Retinal pigment epithelial cell (primary cell): ENCODE data around the gene GRIK5.
"Not testable (repeated sequence)": the region's sequence is repeated elsewhere in the genome, so short reads cannot be mapped to it uniquely, and the experiment has no call there.

Experiments used
- DNase-seq: peaks from one replicate; pipeline ENCODE4 v3.0.0-alpha.2; 2010; ENCODE audit warnings: low read depth
- H3K4me3 ChIP-seq: 2 replicates; pipeline ENCODE4 v1.5.1; 2011; ENCODE audit warnings: mild to moderate bottlenecking, low read length, control low read depth, moderate library complexity
- CTCF ChIP-seq: conservative IDR thresholded peaks from 2 replicates; pipeline ENCODE4 v1.5.1; 2011; ENCODE audit warnings: low read depth, low read length, control low read depth, inconsistent platforms

The GRIK5 gene

GRCh38 chr19:42105368-42105767, 35.4 kb upstream of the GRIK5 start:
- TF ChIP-seq CTCF: no peak

GRCh38 chr19:42102877-42103276, 32.9 kb upstream of the GRIK5 start:
- no peak for DNase-seq
- no peak for TF ChIP-seq CTCF
- H3K4me3 ChIP-seq: no peak overlapping the region

More at GRCh38 chr19:42105368-42105767, 35.4 kb upstream of the GRIK5 start:
- DNase-seq: no peak
- H3K4me3 ChIP-seq: no peak overlapping the region

GRCh38 chr19:42100241-42100640, 30.2 kb upstream of the GRIK5 start:
- not testable (repeated sequence) for DNase-seq, H3K4me3 ChIP-seq

GRCh38 chr19:42099336-42099925, 29.4 kb upstream of the GRIK5 start:
- H3K4me3 ChIP-seq: no peak overlapping the region
- DNase-seq: no peak
- no peak for TF ChIP-seq CTCF

- DNase-seq: no peak
- H3K4me3 ChIP-seq: no peak overlapping the region
- TF ChIP-seq CTCF: no peak
Observed at GRCh38 chr19:42098781-42099180, 28.8 kb upstream of the GRIK5 start.

GRCh38 chr19:42097461-42097860, 27.5 kb upstream of the GRIK5 start:
- no peak overlapping the region for H3K4me3 ChIP-seq
- DNase-seq: no peak
- no peak for TF ChIP-seq CTCF

- DNase-seq: no peak
- peak overlapping the region; percentile 14 for H3K4me3 ChIP-seq
- no peak for TF ChIP-seq CTCF
Observed at GRCh38 chr19:42096255-42096837, 26.3 kb upstream of the GRIK5 start.
